Embryonic facial prominence (tissue), 1 donor: ENCODE results near the gene PDPN.

Experiments used
- DNase-seq: peaks from one replicate; pipeline ENCODE4 v3.0.0-alpha.2; 2016; ENCODE audit errors: extremely low spot score

PDPN gene

DNA sequence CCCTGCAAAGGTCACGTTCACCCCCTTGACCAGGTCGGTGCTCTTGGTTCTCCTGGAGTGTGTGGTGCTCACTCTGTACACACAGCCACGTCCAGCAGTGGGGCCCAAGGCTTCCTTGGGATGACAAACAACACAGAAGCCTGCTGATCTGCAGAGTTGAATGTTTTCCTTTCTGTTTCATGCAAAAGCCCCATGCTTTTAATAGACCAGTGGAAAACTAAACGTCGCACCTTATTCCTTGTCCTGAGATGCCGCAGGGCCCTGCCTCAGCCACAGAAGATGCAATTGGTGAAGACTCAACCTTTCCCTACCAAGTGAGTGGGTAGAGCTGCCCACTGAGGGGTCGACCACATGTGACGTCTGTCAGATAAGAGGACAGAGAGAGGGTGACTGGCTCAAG lies 5.8 kb upstream of the PDPN start:
- no peak for DNase-seq

DNA sequence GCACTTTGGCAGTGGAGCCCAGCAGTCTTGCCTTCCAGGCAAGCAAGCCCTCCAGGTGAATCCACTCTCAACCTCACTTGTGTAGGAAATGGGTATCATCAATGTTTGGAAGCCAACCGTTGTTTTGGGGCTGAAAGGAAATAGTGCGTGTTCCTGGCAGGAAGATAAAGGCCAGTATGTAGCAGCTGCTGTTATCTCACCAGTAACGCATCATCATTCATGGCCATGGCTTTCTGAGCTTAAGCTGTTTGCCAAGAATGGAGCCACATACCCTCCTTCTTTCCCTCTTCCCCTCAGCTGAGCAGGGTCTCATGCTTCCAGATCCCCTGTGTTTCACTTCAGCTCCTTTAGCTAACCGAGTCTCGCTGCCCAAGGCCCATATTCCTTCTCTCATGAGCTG lies 2.2 kb upstream of the PDPN start:
- no peak for DNase-seq

DNA sequence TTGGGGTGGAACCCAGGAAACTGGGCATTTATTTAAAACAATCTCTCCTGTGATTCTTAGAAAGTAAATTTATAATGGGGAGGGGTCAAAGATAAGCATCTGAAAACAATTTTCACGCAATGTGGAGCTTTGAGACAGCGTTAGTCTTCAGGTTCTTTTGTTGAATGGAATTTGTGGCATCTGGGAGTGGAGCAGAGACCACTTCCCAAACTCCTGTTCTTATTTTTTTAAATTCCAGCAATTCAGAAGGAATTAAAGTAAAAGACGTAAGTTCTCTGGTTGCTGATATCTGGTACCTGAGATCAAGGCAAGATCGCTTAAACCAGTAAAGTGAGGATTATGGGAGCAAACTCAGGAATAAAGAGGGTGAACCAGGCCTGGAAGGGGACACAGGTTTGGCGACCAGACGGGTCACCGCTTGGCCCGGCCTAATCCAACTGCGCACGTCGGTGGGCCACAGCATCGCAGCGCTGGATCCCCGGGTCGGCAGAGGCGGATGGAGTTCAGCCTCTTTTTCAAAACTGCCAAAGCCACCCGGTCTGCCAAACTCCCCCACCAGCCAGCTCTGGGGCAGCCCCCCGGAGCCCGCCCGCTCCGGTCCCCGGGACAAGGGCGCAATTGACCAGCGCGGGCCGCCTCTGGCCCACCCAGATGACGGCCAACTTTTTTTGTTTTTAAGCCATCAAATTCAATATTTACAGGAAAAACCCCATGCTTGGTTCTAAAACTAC lies 754 bp upstream of the PDPN start:
- DNase-seq, result no peak

DNA sequence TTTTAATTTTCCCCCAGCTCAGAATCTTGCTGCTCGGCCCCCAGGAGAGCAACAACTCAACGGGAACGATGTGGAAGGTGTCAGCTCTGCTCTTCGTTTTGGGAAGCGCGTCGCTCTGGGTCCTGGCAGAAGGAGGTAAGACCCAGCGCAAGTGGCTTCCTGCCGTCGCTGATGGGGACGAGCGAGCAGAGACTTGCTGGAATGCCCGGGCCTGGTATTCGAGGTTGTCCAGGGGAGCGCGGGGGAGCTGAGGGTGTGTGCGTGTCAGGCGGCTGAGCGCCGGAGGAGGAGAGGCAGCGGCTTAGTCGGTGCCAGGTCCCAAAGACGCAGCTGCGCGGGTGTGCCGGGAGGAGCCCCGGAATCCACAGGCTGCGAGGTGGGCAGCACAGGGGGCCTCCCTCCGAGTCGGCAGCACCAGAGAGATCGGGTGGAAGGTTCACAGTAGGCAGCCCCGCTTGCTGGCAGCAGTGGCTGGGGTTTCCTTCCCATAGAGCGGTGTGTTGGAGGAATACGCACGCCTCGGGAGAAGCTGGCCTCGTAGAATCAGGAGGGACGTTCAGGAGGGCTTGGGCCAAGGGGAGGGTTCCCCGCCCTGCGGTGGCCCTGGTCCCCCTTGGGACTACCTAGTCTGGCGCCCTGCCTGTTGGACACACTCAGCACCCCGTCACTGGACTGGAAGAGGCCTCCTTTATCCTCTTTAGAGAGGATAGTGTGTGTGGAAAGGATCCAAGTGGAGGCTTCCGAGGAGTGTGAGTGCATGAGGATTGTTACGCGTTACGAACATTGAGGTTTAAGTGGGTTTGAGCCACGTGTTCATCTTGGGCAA lies 547 bp downstream of the PDPN start:
- peak; percentile 20 for DNase-seq

DNA sequence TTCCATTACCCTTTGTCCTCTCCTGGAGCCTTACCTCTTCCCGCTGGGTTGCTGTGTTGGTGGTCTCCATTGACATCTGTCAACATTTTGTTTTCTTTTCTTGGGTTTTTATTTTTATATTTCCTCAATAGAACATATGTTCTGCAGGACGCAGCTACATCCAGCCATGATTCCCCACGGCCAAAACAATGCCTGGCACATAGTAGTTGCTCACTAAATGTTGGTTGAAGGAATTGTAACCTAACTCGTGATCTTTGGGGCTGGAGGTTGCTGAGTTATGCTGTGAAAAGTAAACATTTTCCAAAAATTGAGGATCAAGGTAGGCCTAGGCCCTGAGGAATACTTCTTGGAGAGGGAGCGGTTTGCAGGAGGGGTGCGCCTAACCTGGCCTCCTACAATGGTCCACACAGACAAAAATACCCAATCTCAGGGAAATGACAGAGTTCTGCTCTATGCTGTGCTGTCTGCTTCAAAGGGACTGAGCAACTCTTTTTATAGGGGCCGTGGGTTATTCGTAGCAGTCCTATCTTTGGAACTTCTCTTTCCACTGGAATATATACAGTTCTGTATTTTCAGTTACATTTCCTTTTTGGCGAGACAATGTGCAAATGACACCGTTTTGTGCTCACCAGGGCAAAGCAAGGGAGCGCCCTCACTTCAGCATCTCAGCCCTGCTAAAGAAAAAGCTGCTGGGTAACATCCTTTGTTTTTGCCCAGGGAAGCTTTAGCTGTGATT lies 1.4 kb downstream of the PDPN start:
- no peak for DNase-seq

DNA sequence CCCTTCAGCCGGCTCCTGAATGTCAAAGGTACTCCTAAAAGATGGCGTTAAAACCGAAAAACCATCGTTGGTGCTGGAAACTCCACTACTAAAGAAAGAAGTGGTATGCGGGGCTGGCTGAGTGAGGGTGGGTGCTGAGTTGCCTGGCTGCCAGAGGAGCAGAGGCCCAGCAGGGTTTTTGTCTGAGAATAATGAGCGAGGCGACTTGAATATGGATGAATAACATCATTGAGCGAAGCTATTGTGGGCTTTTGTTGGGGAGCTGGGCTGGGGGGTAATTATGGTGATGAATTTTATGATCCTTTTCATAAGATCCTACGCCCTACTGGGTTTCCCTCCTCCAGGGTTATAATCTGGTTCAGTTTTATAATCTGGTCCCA lies 2.0 kb downstream of the PDPN start:
- DNase-seq, result no peak

DNA sequence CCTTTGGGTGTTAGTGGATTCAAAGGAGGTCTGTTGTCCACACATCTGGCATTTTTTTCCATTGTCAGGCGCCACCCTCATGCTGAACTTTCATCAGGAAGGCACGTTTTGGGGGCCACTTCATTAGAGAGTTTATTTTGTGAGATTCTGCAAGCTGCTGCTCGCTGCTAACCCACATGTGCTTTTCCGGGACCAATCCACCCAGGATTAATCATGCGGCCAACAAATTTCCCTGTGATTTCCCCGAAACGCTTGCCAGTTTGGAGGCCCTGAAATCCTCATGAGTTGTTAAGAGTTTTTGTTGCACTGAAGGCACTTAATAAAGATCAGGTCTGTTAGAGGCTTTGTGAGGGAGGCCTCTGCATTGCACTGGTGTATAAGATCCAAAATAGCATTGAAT lies 2.4 kb downstream of the PDPN start:
- DNase-seq, result no peak

DNA sequence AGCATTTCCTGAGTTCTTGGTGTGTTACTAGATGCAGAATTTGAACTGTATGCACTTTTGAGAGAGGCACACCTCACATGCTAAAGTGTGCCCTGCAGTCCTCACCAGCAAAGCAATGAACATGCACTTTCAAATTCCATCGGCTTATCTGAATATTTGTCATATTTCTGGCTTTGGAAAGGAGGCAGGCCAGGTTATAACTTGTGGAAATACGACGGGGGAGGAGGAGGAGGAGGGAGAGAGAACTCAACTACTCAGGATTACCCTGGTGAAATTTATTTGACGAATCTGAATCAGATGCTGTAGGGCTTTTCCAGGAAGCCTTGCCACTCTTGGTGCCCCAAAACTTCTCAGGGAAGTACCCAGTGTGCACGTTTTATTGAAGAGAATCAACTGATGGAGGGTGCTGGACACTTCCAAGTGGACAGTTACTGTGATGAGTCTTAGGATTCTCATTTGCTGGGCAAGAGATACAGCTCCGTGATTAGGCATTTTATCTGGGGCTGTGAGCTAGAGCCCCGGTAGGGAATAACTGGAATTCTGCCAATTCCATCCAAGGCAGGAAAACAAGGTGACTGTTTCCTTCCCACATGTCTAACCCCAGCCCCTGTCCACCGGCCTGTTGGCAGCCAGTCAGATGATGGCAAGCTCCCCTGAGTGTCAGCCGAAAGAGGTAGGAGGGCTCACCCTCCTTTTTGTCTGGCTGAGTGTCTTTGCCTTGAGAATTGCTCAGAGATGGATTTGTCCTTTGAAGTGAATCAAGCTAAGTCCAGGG lies 3.8 kb downstream of the PDPN start:
- no peak for DNase-seq

DNA sequence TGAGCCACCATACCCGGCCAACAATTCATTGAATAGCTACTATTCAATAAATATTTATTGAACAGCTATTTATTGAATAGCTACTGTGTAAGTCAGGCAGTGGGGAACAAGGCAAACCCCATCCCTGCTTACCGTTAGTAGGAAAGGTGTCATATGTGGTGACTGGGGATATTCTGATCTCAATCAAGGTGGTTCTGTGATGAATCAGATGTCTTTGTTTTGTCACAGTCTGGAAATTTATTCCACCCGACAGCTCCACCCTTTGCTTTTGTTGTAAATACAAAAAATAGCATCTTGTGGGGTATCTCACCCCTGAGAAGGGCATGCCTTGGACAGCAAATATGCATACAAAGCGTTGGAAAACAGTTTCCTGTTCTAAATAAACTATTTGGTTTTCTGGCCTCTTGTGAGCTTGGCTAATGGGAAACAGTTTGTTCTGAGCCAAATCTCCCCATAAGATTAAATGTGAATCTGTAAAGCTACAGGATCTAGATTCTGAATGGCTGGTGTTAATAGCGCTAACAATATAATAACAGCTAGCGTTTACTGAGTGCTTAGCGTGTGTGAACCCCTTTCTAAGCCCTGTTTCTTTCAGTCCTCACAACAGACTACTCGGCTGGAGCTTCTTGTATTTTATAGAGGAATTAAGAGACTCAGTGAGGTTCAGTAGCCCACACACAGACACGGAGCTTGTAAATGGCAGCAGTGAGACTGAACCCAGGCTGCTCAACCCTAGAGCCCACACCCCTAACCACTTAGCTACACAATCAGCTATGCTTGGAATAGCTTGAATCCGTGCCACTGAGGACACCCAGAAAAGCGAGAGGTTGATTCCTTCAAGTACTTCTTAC lies 5.5 kb downstream of the PDPN start:
- DNase-seq, result no peak

DNA sequence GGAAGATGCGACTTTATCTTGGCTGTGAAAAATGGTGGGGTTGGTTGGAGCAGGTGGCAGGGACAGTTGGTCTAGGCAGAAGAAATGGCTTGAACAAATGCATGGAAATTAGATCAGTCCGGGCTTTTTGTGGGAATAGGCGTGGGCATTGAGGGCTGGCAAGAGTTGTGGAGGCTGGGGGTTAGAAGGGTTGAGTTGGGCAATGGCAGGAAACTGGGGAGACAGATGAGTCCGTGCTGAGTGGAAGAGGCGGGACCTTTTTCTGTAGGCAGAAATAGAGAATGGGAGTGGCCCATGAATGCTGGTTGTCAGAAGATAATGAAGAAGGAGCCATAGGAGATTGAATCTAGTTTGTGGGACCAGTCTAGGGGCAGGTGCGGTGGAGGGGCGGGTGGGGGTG lies 6.9 kb downstream of the PDPN start:
- DNase-seq, result no peak

DNA sequence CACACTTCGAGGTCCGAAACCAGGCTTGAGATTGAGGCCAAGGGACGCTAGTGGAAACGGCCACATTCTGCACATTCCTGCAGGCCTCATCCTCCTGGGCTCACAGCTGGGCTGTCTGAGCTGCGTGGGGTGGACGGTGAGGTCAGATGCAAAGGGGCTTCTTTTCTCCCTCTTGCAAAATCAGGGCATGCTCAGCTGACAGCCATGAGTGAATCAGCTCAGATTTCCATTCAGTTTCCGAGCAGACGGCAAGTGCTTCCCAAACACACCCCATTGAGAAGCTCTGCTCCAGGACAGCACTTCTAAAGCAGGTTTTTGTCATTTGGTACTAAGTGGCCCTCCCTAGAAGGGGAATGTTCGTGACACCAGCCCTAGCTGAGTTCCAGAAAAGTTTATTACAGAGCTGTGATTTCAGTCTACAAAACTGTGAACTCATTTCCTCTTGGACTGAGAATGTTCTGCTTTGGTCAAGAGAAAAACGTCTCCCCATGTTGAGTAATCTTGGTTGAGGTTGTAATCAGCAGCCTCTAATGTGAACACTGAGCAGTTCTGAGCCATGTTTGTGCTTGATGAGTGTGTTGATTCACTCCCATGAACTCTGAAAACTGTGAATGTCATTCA lies 10.0 kb downstream of the PDPN start:
- no peak for DNase-seq

DNA sequence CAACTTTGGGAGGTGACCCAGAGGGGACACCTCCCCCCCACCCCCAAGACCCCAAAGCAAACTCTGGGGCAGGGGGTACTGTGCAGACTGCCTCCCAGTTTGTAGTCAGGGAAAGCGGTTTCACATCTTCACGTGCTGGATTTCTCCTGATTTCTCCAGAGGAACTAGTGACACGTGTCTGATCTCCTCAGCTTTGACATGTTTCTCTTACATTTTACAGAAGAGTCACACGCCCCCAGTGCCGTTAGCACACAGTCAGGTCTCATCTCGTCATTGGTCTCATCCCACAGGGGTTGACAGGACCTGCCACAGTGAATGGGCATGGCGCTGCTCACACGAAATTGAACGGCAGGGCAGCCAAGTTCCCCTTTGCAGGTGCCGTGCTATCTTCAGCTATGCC lies 11.8 kb downstream of the PDPN start:
- DNase-seq, result no peak

DNA sequence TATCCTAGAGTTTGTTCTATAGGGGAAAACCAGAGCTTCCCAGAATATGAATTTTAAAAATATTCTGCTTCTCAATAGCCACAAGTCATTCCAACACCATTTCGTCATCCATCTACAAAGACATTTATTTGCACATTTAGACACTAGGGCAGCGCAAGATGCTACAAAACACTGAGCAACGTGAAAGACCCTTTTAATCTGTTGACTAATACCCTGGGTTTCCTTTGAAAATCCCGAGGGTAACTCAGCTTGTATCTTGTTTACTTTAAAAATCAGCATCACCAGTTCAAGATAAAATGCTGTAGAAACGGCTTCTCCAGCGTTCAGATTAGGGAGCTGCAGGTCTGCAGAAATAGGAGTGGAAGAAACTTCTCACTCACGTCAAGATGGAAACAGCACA lies 13.5 kb downstream of the PDPN start:
- DNase-seq, result no peak

DNA sequence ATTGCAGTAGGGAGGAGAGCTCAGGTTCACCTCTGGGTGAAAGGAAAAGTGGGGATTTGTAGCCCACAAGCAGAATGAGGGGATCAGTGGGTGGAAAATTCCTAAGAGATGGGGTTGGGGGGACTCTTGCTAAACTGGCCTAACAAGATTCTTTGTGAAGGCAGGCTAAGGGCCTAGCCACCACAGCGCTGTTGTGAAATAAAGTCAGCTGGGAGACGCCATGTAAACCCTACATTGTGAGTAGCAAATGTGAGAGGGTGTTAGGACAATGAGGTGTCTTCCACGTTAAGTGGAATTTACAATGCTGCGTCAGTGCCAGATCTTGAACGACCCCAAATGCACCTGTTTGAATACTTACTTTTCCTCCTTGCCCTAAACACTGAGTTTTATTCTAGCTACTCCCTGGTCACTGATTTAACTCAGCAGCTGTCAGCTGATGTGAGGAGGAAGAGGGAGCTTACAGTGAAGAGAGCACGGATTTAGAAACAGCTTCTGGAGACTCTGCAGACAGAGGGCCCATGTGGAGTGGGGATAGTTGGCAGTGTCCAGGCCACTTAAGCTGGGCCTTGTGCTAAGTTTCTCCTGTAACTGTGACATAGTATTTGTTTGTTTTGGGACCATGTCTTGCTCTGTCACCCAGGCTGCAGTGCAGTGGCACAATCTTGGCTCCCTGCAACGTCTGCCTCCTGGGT lies 17.3 kb downstream of the PDPN start:
- DNase-seq, result no peak

DNA sequence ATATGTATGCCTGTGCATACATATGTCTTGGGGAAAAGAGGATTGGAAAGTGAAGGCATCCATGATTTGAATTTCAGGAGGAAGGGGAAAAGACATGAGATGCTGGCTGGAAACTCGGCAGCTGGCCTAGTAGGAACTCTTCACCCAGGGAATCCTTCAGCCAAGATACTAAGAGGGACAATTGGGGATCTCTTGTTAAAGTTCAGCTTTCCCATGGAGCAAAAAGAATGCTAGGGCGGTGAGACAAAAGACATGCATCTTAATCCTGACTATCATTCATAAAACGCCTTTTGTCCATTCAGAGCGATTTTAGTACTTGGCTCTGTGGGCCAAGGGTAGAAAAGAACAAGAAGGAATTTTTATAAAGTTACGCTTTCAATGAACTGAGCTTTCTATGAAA lies 20.5 kb downstream of the PDPN start:
- no peak for DNase-seq

DNA sequence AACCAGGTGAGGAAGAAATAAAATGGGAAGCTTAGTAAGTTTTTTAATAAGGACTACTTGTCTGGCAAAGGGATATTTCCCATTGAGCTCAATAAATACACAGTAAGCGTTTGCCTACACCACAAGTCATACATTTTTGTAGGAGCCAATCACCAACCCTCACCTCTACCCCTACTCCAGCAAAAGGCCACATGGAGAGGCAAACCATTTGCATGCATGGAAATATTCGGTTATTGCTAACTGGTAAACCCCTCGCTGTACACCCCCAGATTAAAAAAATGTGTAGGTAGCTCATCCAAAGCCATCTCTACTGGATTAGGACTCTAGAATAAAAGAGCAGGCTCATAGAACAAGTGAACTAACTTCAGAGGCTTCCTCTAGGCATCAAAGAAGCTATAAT lies 21.1 kb downstream of the PDPN start:
- no peak for DNase-seq

DNA sequence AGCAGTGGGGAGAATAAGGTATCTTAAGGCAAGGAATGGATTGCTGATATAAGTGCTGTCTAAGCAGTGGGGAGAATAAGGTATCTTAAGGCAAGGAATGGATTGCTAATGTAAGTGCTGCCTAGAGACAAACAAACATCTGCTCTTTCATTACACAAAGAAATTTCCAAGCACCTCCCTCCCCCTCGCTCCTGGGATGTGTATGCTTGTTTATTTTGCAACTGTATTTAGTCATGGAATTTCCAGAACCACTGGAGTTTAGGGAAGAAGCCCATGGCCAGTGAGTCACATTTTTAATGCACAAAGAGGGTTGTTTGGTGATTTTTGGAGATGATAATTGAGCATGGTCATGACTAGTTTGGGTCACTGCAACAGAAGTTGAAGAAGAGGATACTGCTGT lies 21.5 kb downstream of the PDPN start:
- no peak for DNase-seq

DNA sequence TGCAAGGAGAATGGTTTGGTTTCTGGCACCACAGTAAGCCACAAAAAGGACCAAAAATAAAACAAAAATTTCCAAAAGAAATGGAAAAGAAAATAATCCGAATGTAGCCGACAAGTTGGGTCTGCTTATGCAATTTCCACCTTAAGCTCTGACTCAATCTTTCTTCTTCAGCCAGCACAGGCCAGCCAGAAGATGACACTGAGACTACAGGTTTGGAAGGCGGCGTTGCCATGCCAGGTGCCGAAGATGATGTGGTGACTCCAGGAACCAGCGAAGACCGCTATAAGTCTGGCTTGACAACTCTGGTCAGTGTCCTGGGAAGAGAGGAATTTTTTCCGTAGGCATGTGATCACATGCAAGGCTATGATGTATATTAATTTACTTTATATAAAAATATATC lies 23.4 kb downstream of the PDPN start:
- DNase-seq, result no peak

DNA sequence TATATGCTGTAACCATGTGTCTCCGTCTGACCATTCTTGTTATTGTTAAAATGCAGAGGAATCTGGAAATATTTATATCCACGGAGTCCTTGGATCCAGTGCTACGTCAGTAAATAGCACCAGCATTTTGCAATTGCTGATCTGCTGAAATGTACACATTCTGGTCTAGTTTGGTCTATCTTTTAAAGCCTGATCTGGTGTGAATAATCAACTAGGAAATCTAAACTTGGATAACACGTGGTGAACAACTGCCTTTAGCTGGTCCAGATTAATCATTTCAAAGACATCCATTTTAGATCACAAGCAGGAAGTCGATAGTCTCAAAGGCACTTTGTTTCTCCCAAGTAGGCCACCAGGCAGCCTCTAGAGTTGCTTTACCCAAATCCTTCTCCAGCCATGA lies 32.6 kb downstream of the PDPN start:
- no peak for DNase-seq

DNA sequence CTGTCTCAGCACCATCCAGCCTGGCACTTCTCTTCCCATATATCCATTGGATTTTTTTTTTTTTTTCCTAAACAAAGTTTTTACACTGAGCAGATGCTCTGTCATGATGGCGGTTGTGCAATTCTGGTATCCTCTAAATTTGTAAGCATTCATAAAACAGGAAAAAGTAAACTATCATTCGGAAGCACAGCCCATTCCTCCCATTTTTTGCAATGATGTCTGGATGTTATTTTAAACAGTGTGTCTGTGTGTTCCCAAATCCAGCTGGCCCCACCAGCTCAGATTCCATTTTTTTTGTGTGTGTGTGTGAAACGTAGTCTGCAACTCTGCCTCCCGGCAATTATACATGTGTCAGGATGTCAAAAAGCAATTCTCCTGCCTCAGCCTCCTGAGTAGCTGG lies 33.5 kb downstream of the PDPN start:
- no peak for DNase-seq
